Activated CD4-positive, alpha-beta memory T cell treated with anti-CD3 and anti-CD28 coated beads for 36 hours (primary cell): ENCODE data around the gene IGLL5. TPM values are rescaled to one million over a fixed set of nuclear protein-coding genes. Genes with fewer than 3 reads are reported as not detected.

Source experiments
- CTCF ChIA-PET: fragments of 350-600 bp; sonication (Branson Sonifier 250); formaldehyde crosslinking; loops from one replicate; lab custom pipeline; 2021; ENCODE audit warnings: antibody characterized with exemption, inconsistent platforms; lab: Charles Lee
- POLR2A ChIA-PET: fragments of 350-600 bp; sonication (Branson Sonifier 250); formaldehyde crosslinking; loops from one replicate; lab custom pipeline; 2021; ENCODE audit warnings: antibody characterized with exemption; lab: Charles Lee
- DNase-seq: peaks from one replicate; pipeline ENCODE4 v3.0.0-alpha.2; 2020
- H3K27ac Mint-ChIP-seq: one replicate; pipeline ENCODE4 v1.8.0; 2021; ENCODE audit warnings: mixed read lengths
- H3K27me3 Mint-ChIP-seq: one replicate; pipeline ENCODE4 v1.8.0; 2021; ENCODE audit warnings: mixed read lengths
- H3K36me3 Mint-ChIP-seq: one replicate; pipeline ENCODE4 v1.8.0; 2021; ENCODE audit warnings: mixed read lengths
- H3K4me1 Mint-ChIP-seq: one replicate; pipeline ENCODE4 v1.8.0; 2021; ENCODE audit warnings: low read depth, mixed read lengths
- H3K4me3 Mint-ChIP-seq: one replicate; pipeline ENCODE4 v1.8.0; 2021; ENCODE audit warnings: mild to moderate bottlenecking, mixed read lengths
- H3K9me3 Mint-ChIP-seq: one replicate; pipeline ENCODE4 v1.8.0; 2021; ENCODE audit warnings: mixed read lengths
- intact Hi-C: fragments of 100-400 bp; cut with micrococcal nuclease; formaldehyde crosslinking; loops from one replicate; pipeline ENCODE4 v1.15.1; 2023
- total RNA-seq, 2 experiments: library from RNA; stranded (reverse); gene quantifications; one replicate each; pipeline ENCODE4 v1.2.3, GENCODE V29; 2021

IGLL5 gene
- total RNA-seq, 2 experiments from 2014 or later = not detected

- DNase-seq = no peak
- Mint-ChIP-seq H3K4me3 (no peak overlapping the region), H3K36me3 (no peaks in the 10 kb centered on the region), H3K27me3 (no peaks in the 10 kb centered on the region), H3K9me3 (no peaks in the 10 kb centered on the region), H3K27ac (no peak overlapping the region), H3K4me1 (peaks cover 2% of the 10 kb centered on the region)
- POLR2A ChIA-PET = no interaction called here
- intact Hi-C loops = no loop called here
- CTCF ChIA-PET = no interaction called here
These were observed 35.3 kb downstream of the IGLL5 start for GRCh38 chr22:22922954-22923319.

GRCh38 chr22:22923379-22923778 lies 35.8 kb downstream of the IGLL5 start:
- CTCF ChIA-PET = no interaction called here
- POLR2A ChIA-PET = no interaction called here
- intact Hi-C loops = no loop called here
- no peak for DNase-seq
- H3K4me3 Mint-ChIP-seq = no peak overlapping the region
- H3K27me3 Mint-ChIP-seq = no peaks in the 10 kb centered on the region
- no peaks in the 10 kb centered on the region for H3K36me3 Mint-ChIP-seq
- no peaks in the 10 kb centered on the region for H3K9me3 Mint-ChIP-seq
- peaks cover 6% of the 10 kb centered on the region for H3K4me1 Mint-ChIP-seq
- no peak overlapping the region for H3K27ac Mint-ChIP-seq

- Mint-ChIP-seq H3K4me3 (no peak overlapping the region), H3K36me3 (no peaks in the 10 kb centered on the region), H3K27me3 (no peaks in the 10 kb centered on the region), H3K27ac (no peak overlapping the region), H3K4me1 (peaks cover 11% of the 10 kb centered on the region), H3K9me3 (no peaks in the 10 kb centered on the region)
- intact Hi-C loops = no loop called here
- DNase-seq = no peak
- ChIA-PET POLR2A (no interaction called here), CTCF (no interaction called here)
These were observed 36.3 kb downstream of the IGLL5 start for GRCh38 chr22:22923930-22924329.

GRCh38 chr22:22924369-22925145 lies 36.9 kb downstream of the IGLL5 start:
- Mint-ChIP-seq H3K27ac (no peak overlapping the region), H3K36me3 (no peaks in the 10 kb centered on the region), H3K9me3 (no peaks in the 10 kb centered on the region), H3K4me3 (no peak overlapping the region), H3K4me1 (peaks cover 18% of the 10 kb centered on the region), H3K27me3 (no peaks in the 10 kb centered on the region)
- DNase-seq = no peak
- intact Hi-C loops = no loop called here
- ChIA-PET CTCF (no interaction called here), POLR2A (no interaction called here)

GRCh38 chr22:22925146-22925804 lies 37.7 kb downstream of the IGLL5 start:
- Mint-ChIP-seq H3K27me3 (no peaks in the 10 kb centered on the region), H3K4me3 (no peak overlapping the region), H3K4me1 (peaks cover 18% of the 10 kb centered on the region), H3K9me3 (no peaks in the 10 kb centered on the region), H3K27ac (no peak overlapping the region), H3K36me3 (no peaks in the 10 kb centered on the region)
- intact Hi-C loops = no loop called here
- CTCF ChIA-PET = no interaction called here
- POLR2A ChIA-PET = no interaction called here
- DNase-seq = no peak

GRCh38 chr22:22925805-22926369 lies 38.3 kb downstream of the IGLL5 start:
- H3K4me1 Mint-ChIP-seq = peaks cover 18% of the 10 kb centered on the region
- CTCF ChIA-PET = no interaction called here
- H3K4me3 Mint-ChIP-seq = no peak overlapping the region
- DNase-seq = no peak
- H3K36me3 Mint-ChIP-seq = no peaks in the 10 kb centered on the region
- intact Hi-C loops = no loop called here
- H3K9me3 Mint-ChIP-seq = no peaks in the 10 kb centered on the region
- H3K27ac Mint-ChIP-seq = no peak overlapping the region
- POLR2A ChIA-PET = no interaction called here
- no peaks in the 10 kb centered on the region for H3K27me3 Mint-ChIP-seq

GRCh38 chr22:22926370-22927195 lies 39.0 kb downstream of the IGLL5 start:
- Mint-ChIP-seq H3K27me3 (peaks cover 1% of the 10 kb centered on the region), H3K4me1 (peaks cover 18% of the 10 kb centered on the region), H3K36me3 (no peaks in the 10 kb centered on the region), H3K4me3 (no peak overlapping the region), H3K27ac (no peak overlapping the region), H3K9me3 (no peaks in the 10 kb centered on the region)
- ChIA-PET POLR2A (no interaction called here), CTCF (no interaction called here)
- DNase-seq = no peak
- intact Hi-C loops = no loop called here

GRCh38 chr22:22927196-22927887 lies 39.7 kb downstream of the IGLL5 start:
- Mint-ChIP-seq H3K27ac (no peak overlapping the region), H3K27me3 (peaks cover 1% of the 10 kb centered on the region), H3K36me3 (no peaks in the 10 kb centered on the region), H3K4me3 (no peak overlapping the region), H3K4me1 (peaks cover 18% of the 10 kb centered on the region), H3K9me3 (no peaks in the 10 kb centered on the region)
- ChIA-PET CTCF (no interaction called here), POLR2A (no interaction called here)
- intact Hi-C loops = no loop called here
- DNase-seq = no peak

GRCh38 chr22:22927888-22928665 lies 40.5 kb downstream of the IGLL5 start:
- H3K4me1 Mint-ChIP-seq = peaks cover 18% of the 10 kb centered on the region
- ChIA-PET CTCF (interaction anchor here (0.6 to 1.2 kb wide), 4 partner anchors 14 to 125 kb away, joined by 3 to 5 read pairs (median 3); no protein-coding TSS in a partner anchor), POLR2A (no interaction called here)
- no peaks in the 10 kb centered on the region for H3K36me3 Mint-ChIP-seq
- no peak overlapping the region for H3K4me3 Mint-ChIP-seq
- H3K9me3 Mint-ChIP-seq = no peaks in the 10 kb centered on the region
- no peak overlapping the region for H3K27ac Mint-ChIP-seq
- peaks cover 1% of the 10 kb centered on the region for H3K27me3 Mint-ChIP-seq
- intact Hi-C loops = no loop called here
- DNase-seq = no peak

- ChIA-PET POLR2A (no interaction called here), CTCF (interaction anchor here (0.6 to 2.0 kb wide), 7 partner anchors 13 to 341 kb away, joined by 3 to 5 read pairs (median 3); no protein-coding TSS in a partner anchor)
- H3K4me3 Mint-ChIP-seq = no peak overlapping the region
These were observed 41.2 kb downstream of the IGLL5 start for GRCh38 chr22:22928666-22929380.

More at GRCh38 chr22:22928666-22929380, 41.2 kb downstream of the IGLL5 start:
- H3K36me3 Mint-ChIP-seq = no peaks in the 10 kb centered on the region
- no peaks in the 10 kb centered on the region for H3K9me3 Mint-ChIP-seq
- H3K27ac Mint-ChIP-seq = no peak overlapping the region
- H3K4me1 Mint-ChIP-seq = peaks cover 18% of the 10 kb centered on the region
- intact Hi-C loops = no loop called here
- DNase-seq = peak; percentile 75
- H3K27me3 Mint-ChIP-seq = peaks cover 1% of the 10 kb centered on the region
